ENCODE data around the gene PRKCZ.
"Not testable (repeated sequence)": the region's sequence is repeated elsewhere in the genome, so short reads cannot be mapped to it uniquely, and the experiment has no call there.

The PRKCZ gene

GRCh38 chr1:2110738-2111673, 60.8 kb downstream of the PRKCZ start:
- in situ Hi-C loops (cut with MboI; ENCODE audit: low sequenced_read_pairs, unreplicated experiment): no loop called here
- TF ChIP-seq CTCF (IDR thresholded peaks at IDR 0.05; ENCODE audit: borderline replicate concordance, control extremely low read depth, extremely low read depth, insufficient read depth, missing control alignments): no peak
- no peak for DNase-seq (ENCODE audit: low spot score)

- DNase-seq (ENCODE audit: low spot score): no peak
- no peak for TF ChIP-seq CTCF (IDR thresholded peaks at IDR 0.05; ENCODE audit: borderline replicate concordance, control extremely low read depth, extremely low read depth, insufficient read depth, missing control alignments)
- in situ Hi-C loops (cut with MboI; ENCODE audit: low sequenced_read_pairs, unreplicated experiment): no loop called here
Measured at GRCh38 chr1:2111674-2112035, 61.4 kb downstream of the PRKCZ start.

- in situ Hi-C loops (cut with MboI; ENCODE audit: low sequenced_read_pairs, unreplicated experiment): no loop called here
- TF ChIP-seq CTCF (IDR thresholded peaks at IDR 0.05; ENCODE audit: borderline replicate concordance, control extremely low read depth, extremely low read depth, insufficient read depth, missing control alignments): no peak
- DNase-seq (ENCODE audit: low spot score): peak; percentile 84
Measured at GRCh38 chr1:2112280-2112701, 62.1 kb downstream of the PRKCZ start.

GRCh38 chr1:2113620-2114135, 63.5 kb downstream of the PRKCZ start:
- in situ Hi-C loops (cut with MboI; ENCODE audit: low sequenced_read_pairs, unreplicated experiment): no loop called here
- DNase-seq (ENCODE audit: low spot score): no peak
- TF ChIP-seq CTCF (IDR thresholded peaks at IDR 0.05; ENCODE audit: borderline replicate concordance, control extremely low read depth, extremely low read depth, insufficient read depth, missing control alignments): no peak

GRCh38 chr1:2114635-2115007, 64.4 kb downstream of the PRKCZ start:
- in situ Hi-C loops (cut with MboI; ENCODE audit: low sequenced_read_pairs, unreplicated experiment); DNase-seq (ENCODE audit: low spot score): not testable (repeated sequence)

- in situ Hi-C loops (cut with MboI; ENCODE audit: low sequenced_read_pairs, unreplicated experiment): no loop called here
- no peak for TF ChIP-seq CTCF (IDR thresholded peaks at IDR 0.05; ENCODE audit: borderline replicate concordance, control extremely low read depth, extremely low read depth, insufficient read depth, missing control alignments)
- no peak for DNase-seq (ENCODE audit: low spot score)
Measured at GRCh38 chr1:2115008-2115641, 64.9 kb downstream of the PRKCZ start.

Data from GM13976 (cell line).